ENCODE results near the gene ABCA3.

Gene ABCA3

GRCh38 chr16:2256531-2257140, 83.9 kb downstream of the ABCA3 start:
- DNase-seq (ENCODE audit: low read depth), result no peak
- TF ChIP-seq POLR2A (IDR thresholded peaks at IDR 0.05; ENCODE audit: extremely low read depth, insufficient read length), result no peak
- TF ChIP-seq CTCF (IDR thresholded peaks at IDR 0.05; ENCODE audit: low read depth, low read length), result no peak
- no peak for TF ChIP-seq MAX (IDR thresholded peaks at IDR 0.05; ENCODE audit: low read depth, low read length)
- TF ChIP-seq MYC (IDR thresholded peaks at IDR 0.05; ENCODE audit: low read depth, low read length), result no peak
- H3K4me3 ChIP-seq (ENCODE audit: low read depth, low read length), result no peak overlapping the region

- TF ChIP-seq MAX (IDR thresholded peaks at IDR 0.05; ENCODE audit: low read depth, low read length) (no peak), POLR2A (IDR thresholded peaks at IDR 0.05; ENCODE audit: extremely low read depth, insufficient read length) (no peak), CTCF (IDR thresholded peaks at IDR 0.05; ENCODE audit: low read depth, low read length) (no peak), MYC (IDR thresholded peaks at IDR 0.05; ENCODE audit: low read depth, low read length) (no peak)
- H3K4me3 ChIP-seq (ENCODE audit: low read depth, low read length), result no peak overlapping the region
- no peak for DNase-seq (ENCODE audit: low read depth)
Observed at GRCh38 chr16:2253293-2253692, 87.2 kb downstream of the ABCA3 start.

- TF ChIP-seq POLR2A (IDR thresholded peaks at IDR 0.05; ENCODE audit: extremely low read depth, insufficient read length) (no peak), MYC (IDR thresholded peaks at IDR 0.05; ENCODE audit: low read depth, low read length) (no peak), MAX (IDR thresholded peaks at IDR 0.05; ENCODE audit: low read depth, low read length) (no peak)
- no peak for DNase-seq (ENCODE audit: low read depth)
- no peak overlapping the region for H3K4me3 ChIP-seq (ENCODE audit: low read depth, low read length)
Observed at GRCh38 chr16:2252806-2253148, 87.8 kb downstream of the ABCA3 start.

- DNase-seq (ENCODE audit: low read depth), result peak; percentile 96
- H3K4me3 ChIP-seq (ENCODE audit: low read depth, low read length), result peak within 1 kb of the TSS; percentile 76
- TF ChIP-seq POLR2A (IDR thresholded peaks at IDR 0.05; ENCODE audit: extremely low read depth, insufficient read length) (peak; percentile 77), CTCF (IDR thresholded peaks at IDR 0.05; ENCODE audit: low read depth, low read length) (peak; percentile 29), MYC (IDR thresholded peaks at IDR 0.05; ENCODE audit: low read depth, low read length) (peak; percentile 71), MAX (IDR thresholded peaks at IDR 0.05; ENCODE audit: low read depth, low read length) (peak; percentile 73)
Observed at GRCh38 chr16:2251296-2252111, 89.0 kb downstream of the ABCA3 start, which contains the start of gene ECI1. Gene ECI1, minus strand, starts transcription at chr16:2251587. Its CDS starts 21 bp downstream, at chr16:2251566.

GRCh38 chr16:2250652-2251295, 89.8 kb downstream of the ABCA3 start:
- DNase-seq (ENCODE audit: low read depth), result no peak
- H3K4me3 ChIP-seq (ENCODE audit: low read depth, low read length), result peak overlapping the region; percentile 76
- TF ChIP-seq POLR2A (IDR thresholded peaks at IDR 0.05; ENCODE audit: extremely low read depth, insufficient read length) (no peak), MYC (IDR thresholded peaks at IDR 0.05; ENCODE audit: low read depth, low read length) (no peak), MAX (IDR thresholded peaks at IDR 0.05; ENCODE audit: low read depth, low read length) (no peak), CTCF (IDR thresholded peaks at IDR 0.05; ENCODE audit: low read depth, low read length) (no peak)
